ENCODE results near the gene CCDC43. TPM values are rescaled to one million over a fixed set of nuclear protein-coding genes. Genes with fewer than 3 reads are reported as not detected.

Gene CCDC43
- total and polyA plus RNA-seq, 4 donors: 4.5 to 8.6 (median 6.7) TPM

DNA sequence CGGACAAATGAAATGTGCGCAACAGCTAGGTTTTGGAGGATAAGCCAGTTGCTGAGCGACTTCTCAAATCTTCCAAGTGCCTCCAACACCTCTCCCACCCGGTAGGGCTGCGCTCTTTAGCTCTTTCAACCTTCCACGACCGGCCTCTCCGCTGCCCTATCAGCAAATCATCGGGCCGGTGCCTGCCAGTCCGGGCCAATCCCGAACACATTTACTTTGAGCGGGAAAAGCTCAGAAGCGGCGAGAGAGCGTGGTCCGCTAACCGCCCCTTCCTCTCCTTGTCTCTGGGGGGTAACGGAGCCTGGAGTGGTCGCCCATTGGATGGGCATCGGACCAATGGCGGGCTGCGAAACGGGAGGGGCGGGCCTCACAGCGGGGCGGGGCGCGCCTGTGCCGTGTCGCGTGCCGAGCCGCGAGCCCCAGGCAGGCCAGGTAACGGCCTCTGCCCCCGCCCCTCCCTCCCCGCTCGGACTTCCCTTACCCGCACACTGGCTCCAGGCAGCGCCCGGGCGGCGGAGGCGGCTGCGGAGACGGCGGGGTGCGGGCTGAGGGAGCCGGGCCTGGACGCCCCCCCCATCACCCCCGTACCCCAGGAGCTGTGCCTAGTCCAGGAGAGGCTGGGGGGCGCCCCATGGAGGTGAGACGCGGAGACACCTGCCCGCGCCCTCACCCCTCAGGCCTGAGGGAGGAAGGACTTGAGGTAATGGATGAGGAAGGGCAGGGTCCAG, 33.4 kb downstream of the CCDC43 start, which contains the start of gene MEIOC:
Gene MEIOC (plus strand): TSS at position 486 of the 728 bp plus-strand sequence. CDS start 146 bp downstream, at position 632.
- Histone ChIP-seq H3K4me3 (ENCODE audit: low read depth in 1 of 3, low read length in 3 of 3) (peak within 1 kb of the TSS in 1 of 3 donors; percentile 18), H3K4me1 (ENCODE audit: control insufficient read depth in 4 of 4, insufficient read depth in 4 of 4, low read length in 3 of 4) (peaks cover 0 to 2% (median 0%) of the 10 kb centered on the region in 4 donors), H3K9ac (ENCODE audit: low read depth in 1 of 2, low read length in 2 of 2) (no peak within 1 kb of the TSS), H3K27ac (ENCODE audit: low read depth in 1 of 2, low read length in 2 of 2) (no peak within 1 kb of the TSS), H3K9me3 (ENCODE audit: control insufficient read depth in 4 of 4, low read length in 3 of 4) (peaks cover 0 to 7% (median 3%) of the 10 kb centered on the region in 4 donors), H3K27me3 (ENCODE audit: control insufficient read depth in 4 of 4, insufficient read depth in 4 of 4, low read length in 3 of 4) (peaks cover 0 to 9% (median 4%) of the 10 kb centered on the region in 4 donors), H3K36me3 (ENCODE audit: control insufficient read depth in 4 of 4, insufficient read depth in 3 of 4, low read depth in 1 of 4, low read length in 3 of 4) (no peaks in the 10 kb centered on the region)
- no peak for TF ChIP-seq SP1 (IDR thresholded peaks at IDR 0.05)
- no peak for TF ChIP-seq RAD21 (IDR thresholded peaks at IDR 0.05)
- TF ChIP-seq EGR1 (IDR thresholded peaks at IDR 0.05; ENCODE audit: low read depth in 2 of 2): no peak
- TF ChIP-seq FOXA1 (IDR thresholded peaks at IDR 0.05): no peak
- TF ChIP-seq, protein P1, sequence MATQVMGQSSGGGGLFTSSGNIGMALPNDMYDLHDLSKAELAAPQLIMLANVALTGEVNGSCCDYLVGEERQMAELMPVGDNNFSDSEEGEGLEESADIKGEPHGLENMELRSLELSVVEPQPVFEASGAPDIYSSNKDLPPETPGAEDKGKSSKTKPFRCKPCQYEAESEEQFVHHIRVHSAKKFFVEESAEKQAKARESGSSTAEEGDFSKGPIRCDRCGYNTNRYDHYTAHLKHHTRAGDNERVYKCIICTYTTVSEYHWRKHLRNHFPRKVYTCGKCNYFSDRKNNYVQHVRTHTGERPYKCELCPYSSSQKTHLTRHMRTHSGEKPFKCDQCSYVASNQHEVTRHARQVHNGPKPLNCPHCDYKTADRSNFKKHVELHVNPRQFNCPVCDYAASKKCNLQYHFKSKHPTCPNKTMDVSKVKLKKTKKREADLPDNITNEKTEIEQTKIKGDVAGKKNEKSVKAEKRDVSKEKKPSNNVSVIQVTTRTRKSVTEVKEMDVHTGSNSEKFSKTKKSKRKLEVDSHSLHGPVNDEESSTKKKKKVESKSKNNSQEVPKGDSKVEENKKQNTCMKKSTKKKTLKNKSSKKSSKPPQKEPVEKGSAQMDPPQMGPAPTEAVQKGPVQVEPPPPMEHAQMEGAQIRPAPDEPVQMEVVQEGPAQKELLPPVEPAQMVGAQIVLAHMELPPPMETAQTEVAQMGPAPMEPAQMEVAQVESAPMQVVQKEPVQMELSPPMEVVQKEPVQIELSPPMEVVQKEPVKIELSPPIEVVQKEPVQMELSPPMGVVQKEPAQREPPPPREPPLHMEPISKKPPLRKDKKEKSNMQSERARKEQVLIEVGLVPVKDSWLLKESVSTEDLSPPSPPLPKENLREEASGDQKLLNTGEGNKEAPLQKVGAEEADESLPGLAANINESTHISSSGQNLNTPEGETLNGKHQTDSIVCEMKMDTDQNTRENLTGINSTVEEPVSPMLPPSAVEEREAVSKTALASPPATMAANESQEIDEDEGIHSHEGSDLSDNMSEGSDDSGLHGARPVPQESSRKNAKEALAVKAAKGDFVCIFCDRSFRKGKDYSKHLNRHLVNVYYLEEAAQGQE (IDR thresholded peaks at IDR 0.05): no peak
- peak; percentile 35 for DNase-seq (ENCODE audit: low spot score)
- 13% methylated on average over 57 of the region's 57 CpGs for WGBS

DNA sequence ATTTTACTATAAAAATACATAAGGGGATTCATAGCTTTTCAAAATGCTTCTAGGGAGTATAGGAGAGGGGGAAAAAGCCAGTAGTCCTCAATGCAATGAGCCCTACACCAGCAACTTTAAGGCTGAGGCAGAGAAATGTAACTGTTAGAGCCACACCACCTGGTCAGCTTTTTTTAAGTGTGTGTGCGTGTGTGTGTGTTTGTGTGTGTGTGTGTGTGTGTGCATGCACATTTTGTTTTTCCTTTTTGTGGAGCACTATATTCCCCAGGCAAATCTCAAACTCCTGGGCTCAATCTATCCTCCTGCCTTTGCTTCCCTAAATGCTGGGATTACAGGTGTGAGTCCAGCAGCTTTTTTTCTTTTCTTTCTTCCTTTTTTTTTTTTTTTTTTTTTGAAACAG, 35.6 kb downstream of the CCDC43 start:
- H3K4me3 ChIP-seq (ENCODE audit: low read depth in 1 of 3, low read length in 3 of 3): no peak overlapping the region
- peaks cover 0 to 9% (median 4%) of the 10 kb centered on the region in 4 donors for H3K27me3 ChIP-seq (ENCODE audit: control insufficient read depth in 4 of 4, insufficient read depth in 4 of 4, low read length in 3 of 4)
- WGBS: 78% methylated on average over 1 of the region's 1 CpG
- no peaks in the 10 kb centered on the region for H3K36me3 ChIP-seq (ENCODE audit: control insufficient read depth in 4 of 4, insufficient read depth in 3 of 4, low read depth in 1 of 4, low read length in 3 of 4)
- TF ChIP-seq, protein P1 (IDR thresholded peaks at IDR 0.05): no peak
- TF ChIP-seq FOXA2 (IDR thresholded peaks at IDR 0.05): no peak
- no peak for TF ChIP-seq TAF1 (conservative IDR thresholded peaks at IDR 0.05)
- no peak for TF ChIP-seq FOXA1 (IDR thresholded peaks at IDR 0.05)
- no peak for TF ChIP-seq NR2F2 (IDR thresholded peaks at IDR 0.05)
- TF ChIP-seq JUND (IDR thresholded peaks at IDR 0.05): no peak
- TF ChIP-seq RXRA (IDR thresholded peaks at IDR 0.05): no peak
- no peak for TF ChIP-seq HNF4A (conservative IDR thresholded peaks at IDR 0.05)
- TF ChIP-seq, protein P2, sequence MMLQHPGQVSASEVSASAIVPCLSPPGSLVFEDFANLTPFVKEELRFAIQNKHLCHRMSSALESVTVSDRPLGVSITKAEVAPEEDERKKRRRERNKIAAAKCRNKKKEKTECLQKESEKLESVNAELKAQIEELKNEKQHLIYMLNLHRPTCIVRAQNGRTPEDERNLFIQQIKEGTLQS (IDR thresholded peaks at IDR 0.05): no peak
- TF ChIP-seq, protein P3, sequence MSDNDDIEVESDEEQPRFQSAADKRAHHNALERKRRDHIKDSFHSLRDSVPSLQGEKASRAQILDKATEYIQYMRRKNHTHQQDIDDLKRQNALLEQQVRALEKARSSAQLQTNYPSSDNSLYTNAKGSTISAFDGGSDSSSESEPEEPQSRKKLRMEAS (IDR thresholded peaks at IDR 0.05): no peak
- TF ChIP-seq RAD21 (IDR thresholded peaks at IDR 0.05): no peak
- no peak for TF ChIP-seq EGR1 (IDR thresholded peaks at IDR 0.05; ENCODE audit: low read depth in 2 of 2)
- TF ChIP-seq, protein P4, sequence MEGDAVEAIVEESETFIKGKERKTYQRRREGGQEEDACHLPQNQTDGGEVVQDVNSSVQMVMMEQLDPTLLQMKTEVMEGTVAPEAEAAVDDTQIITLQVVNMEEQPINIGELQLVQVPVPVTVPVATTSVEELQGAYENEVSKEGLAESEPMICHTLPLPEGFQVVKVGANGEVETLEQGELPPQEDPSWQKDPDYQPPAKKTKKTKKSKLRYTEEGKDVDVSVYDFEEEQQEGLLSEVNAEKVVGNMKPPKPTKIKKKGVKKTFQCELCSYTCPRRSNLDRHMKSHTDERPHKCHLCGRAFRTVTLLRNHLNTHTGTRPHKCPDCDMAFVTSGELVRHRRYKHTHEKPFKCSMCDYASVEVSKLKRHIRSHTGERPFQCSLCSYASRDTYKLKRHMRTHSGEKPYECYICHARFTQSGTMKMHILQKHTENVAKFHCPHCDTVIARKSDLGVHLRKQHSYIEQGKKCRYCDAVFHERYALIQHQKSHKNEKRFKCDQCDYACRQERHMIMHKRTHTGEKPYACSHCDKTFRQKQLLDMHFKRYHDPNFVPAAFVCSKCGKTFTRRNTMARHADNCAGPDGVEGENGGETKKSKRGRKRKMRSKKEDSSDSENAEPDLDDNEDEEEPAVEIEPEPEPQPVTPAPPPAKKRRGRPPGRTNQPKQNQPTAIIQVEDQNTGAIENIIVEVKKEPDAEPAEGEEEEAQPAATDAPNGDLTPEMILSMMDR (IDR thresholded peaks at IDR 0.05; ENCODE audit: low read depth, low read length, missing input control): no peak
- TF ChIP-seq HNF4G (IDR thresholded peaks at IDR 0.05): no peak
- no peak for TF ChIP-seq SP1 (IDR thresholded peaks at IDR 0.05)
- no peak for TF ChIP-seq GABPA (IDR thresholded peaks at IDR 0.05 in 1 of 2, conservative IDR thresholded peaks at IDR 0.05 in 1 of 2)
- TF ChIP-seq YY1 (IDR thresholded peaks at IDR 0.05): no peak
- TF ChIP-seq, protein P5, sequence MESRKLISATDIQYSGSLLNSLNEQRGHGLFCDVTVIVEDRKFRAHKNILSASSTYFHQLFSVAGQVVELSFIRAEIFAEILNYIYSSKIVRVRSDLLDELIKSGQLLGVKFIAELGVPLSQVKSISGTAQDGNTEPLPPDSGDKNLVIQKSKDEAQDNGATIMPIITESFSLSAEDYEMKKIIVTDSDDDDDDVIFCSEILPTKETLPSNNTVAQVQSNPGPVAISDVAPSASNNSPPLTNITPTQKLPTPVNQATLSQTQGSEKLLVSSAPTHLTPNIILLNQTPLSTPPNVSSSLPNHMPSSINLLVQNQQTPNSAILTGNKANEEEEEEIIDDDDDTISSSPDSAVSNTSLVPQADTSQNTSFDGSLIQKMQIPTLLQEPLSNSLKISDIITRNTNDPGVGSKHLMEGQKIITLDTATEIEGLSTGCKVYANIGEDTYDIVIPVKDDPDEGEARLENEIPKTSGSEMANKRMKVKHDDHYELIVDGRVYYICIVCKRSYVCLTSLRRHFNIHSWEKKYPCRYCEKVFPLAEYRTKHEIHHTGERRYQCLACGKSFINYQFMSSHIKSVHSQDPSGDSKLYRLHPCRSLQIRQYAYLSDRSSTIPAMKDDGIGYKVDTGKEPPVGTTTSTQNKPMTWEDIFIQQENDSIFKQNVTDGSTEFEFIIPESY (IDR thresholded peaks at IDR 0.05): no peak
- H3K27ac ChIP-seq (ENCODE audit: low read depth in 1 of 2, low read length in 2 of 2): no peak overlapping the region
- H3K4me1 ChIP-seq (ENCODE audit: control insufficient read depth in 4 of 4, insufficient read depth in 4 of 4, low read length in 3 of 4): peaks cover 0 to 2% (median 0%) of the 10 kb centered on the region in 4 donors
- no peak overlapping the region for H3K9ac ChIP-seq (ENCODE audit: low read depth in 1 of 2, low read length in 2 of 2)
- H3K9me3 ChIP-seq (ENCODE audit: control insufficient read depth in 4 of 4, low read length in 3 of 4): peaks cover 0 to 7% (median 3%) of the 10 kb centered on the region in 4 donors
- no peak for DNase-seq (ENCODE audit: low spot score)
